ENCODE data around the gene ARHGAP23. TPM values are rescaled to one million over a fixed set of nuclear protein-coding genes. Genes with fewer than 3 reads are reported as not detected.
"Not testable (repeated sequence)": the region's sequence is repeated elsewhere in the genome, so short reads cannot be mapped to it uniquely, and the experiment has no call there.

The ARHGAP23 gene
- total and polyA plus RNA-seq, 8 donors: 27.7 to 51.0 (median 39.7) TPM

GRCh38 chr17:38498353-38498752 lies 70.1 kb downstream of the ARHGAP23 start:
- Histone ChIP-seq H3K36me3 (peaks cover 0 to 72% of the 10 kb centered on the region in 2 donors), H3K9me3 (no peaks in the 10 kb centered on the region)
- intact Hi-C loops (cut with DNase I): no loop called here

GRCh38 chr17:38499230-38499629 lies 71.0 kb downstream of the ARHGAP23 start:
- H3K4me1 ChIP-seq; DNase-seq; H3K27ac ChIP-seq; intact Hi-C loops (cut with DNase I); H3K9me3 ChIP-seq; H3K27me3 ChIP-seq; H3K4me3 ChIP-seq; ATAC-seq: not testable (repeated sequence)
- H3K36me3 ChIP-seq: peaks cover 0 to 69% of the 10 kb centered on the region in 2 donors

More at GRCh38 chr17:38498353-38498752, 70.1 kb downstream of the ARHGAP23 start:
- no peak overlapping the region for H3K27ac ChIP-seq
- TF ChIP-seq CTCF (IDR thresholded peaks at IDR 0.05): no peak
- no peaks in the 10 kb centered on the region for H3K27me3 ChIP-seq
- no peaks in the 10 kb centered on the region for H3K4me1 ChIP-seq
- no peak overlapping the region for H3K4me3 ChIP-seq
- ATAC-seq (no peak), DNase-seq (no peak)

- H3K27ac ChIP-seq; intact Hi-C loops (cut with DNase I); H3K9me3 ChIP-seq; DNase-seq; ATAC-seq; H3K4me1 ChIP-seq; H3K4me3 ChIP-seq; H3K27me3 ChIP-seq: not testable (repeated sequence)
- H3K36me3 ChIP-seq: peaks cover 0 to 71% of the 10 kb centered on the region in 2 donors
These were observed 73.5 kb downstream of the ARHGAP23 start for GRCh38 chr17:38501718-38502117.

GRCh38 chr17:38503286-38503913 lies 75.1 kb downstream of the ARHGAP23 start:
- H3K4me3 ChIP-seq: not testable (repeated sequence)

DNA sequence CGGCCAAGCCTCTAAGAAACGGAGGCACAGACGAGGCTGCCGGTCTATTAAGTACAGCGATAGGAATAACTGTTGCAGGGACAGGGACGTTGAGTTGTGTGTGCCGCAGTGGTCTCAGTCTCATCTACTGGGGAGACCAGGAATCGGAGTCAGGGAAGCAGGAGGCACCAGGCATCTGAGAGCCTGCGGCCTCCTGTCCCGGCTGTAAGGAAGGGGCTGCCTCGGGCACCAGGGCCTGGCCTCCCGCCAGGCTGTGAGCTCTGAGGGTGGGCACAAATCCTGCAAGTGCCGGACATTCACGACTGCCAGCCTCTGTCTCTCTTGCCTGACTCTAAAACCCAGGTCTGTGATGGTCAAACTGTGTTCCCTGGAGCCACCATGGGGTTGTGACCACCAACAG lies 76.0 kb downstream of the ARHGAP23 start:
- ATAC-seq (no peak), DNase-seq (no peak)
- H3K4me1 ChIP-seq: no peaks in the 10 kb centered on the region
- peaks cover 0 to 3% of the 10 kb centered on the region in 2 donors for H3K27me3 ChIP-seq
- H3K36me3 ChIP-seq: peaks cover 0 to 60% of the 10 kb centered on the region in 2 donors
- H3K4me3 ChIP-seq: no peak overlapping the region
- TF ChIP-seq CTCF (IDR thresholded peaks at IDR 0.05): no peak
- H3K27ac ChIP-seq: no peak overlapping the region
- H3K9me3 ChIP-seq: no peaks in the 10 kb centered on the region
- intact Hi-C loops (cut with DNase I): no loop called here

More at GRCh38 chr17:38503286-38503913, 75.1 kb downstream of the ARHGAP23 start:
- H3K27me3 ChIP-seq; DNase-seq; intact Hi-C loops (cut with DNase I); ATAC-seq; H3K27ac ChIP-seq; H3K9me3 ChIP-seq; H3K4me1 ChIP-seq: not testable (repeated sequence)
- H3K36me3 ChIP-seq: peaks cover 0 to 67% of the 10 kb centered on the region in 2 donors

DNA sequence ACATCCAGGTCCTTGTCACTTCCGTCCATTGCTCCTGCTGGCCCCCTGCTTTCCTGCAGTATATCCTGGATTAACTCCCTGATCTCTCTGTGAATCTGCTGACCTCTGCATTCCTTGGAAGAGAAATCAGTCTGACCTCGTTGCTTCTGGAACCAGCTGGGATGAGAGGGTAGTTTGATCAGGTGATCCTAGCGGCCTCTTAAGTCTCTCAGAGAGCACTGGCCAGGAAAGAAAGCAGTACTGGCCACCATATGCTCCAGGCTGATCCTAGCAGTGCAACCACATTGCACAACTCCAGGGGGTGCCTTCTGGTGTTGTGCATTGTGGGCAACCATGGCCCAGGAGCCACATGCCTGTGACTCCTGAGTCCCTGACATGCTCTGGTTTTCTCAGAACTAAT lies 79.2 kb downstream of the ARHGAP23 start:
- H3K27ac ChIP-seq: no peak overlapping the region
- intact Hi-C loops (cut with DNase I): no loop called here
- peaks cover 0 to 48% of the 10 kb centered on the region in 2 donors for H3K36me3 ChIP-seq
- no peak for TF ChIP-seq CTCF (IDR thresholded peaks at IDR 0.05)
- DNase-seq (no peak), ATAC-seq (no peak)
- H3K4me3 ChIP-seq: no peak overlapping the region
- no peaks in the 10 kb centered on the region for H3K9me3 ChIP-seq
- H3K27me3 ChIP-seq: peaks cover 0 to 34% of the 10 kb centered on the region in 2 donors
- H3K4me1 ChIP-seq: peaks cover 0 to 12% of the 10 kb centered on the region in 2 donors
